RWPE2 (cell line): ENCODE results near the gene PIGX.
A peak's percentile ranks its signal among the peaks of the same experiment; 100 is the strongest.
"Not testable (repeated sequence)": the region's sequence is repeated elsewhere in the genome, so short reads cannot be mapped to it uniquely, and the experiment has no call there.

Experiments
- ATAC-seq: fragments of 200-7000 bp; cut with Tn5 transposase; 3 replicates; pipeline ENCODE4 v1.9.1; 2021; ENCODE audit warnings: low read depth
- DNase-seq: peaks from one replicate; pipeline ENCODE4 v3.0.0-alpha.2; 2020; ENCODE audit warnings: low spot score
- H3K27ac ChIP-seq: fragments of 450-650 bp; 2 replicates; pipeline ENCODE4 v1.5.1; 2017; ENCODE audit warnings: mild to moderate bottlenecking; ENCODE audit not compliant: poor library complexity, severe bottlenecking
- H3K27me3 ChIP-seq: fragments of 250-450 bp; sonication (Bioruptor Pico); 2 replicates; pipeline ENCODE4 v1.5.1; 2021; ENCODE audit warnings: mild to moderate bottlenecking, moderate library complexity; ENCODE audit not compliant: insufficient read depth, poor library complexity, severe bottlenecking
- H3K36me3 ChIP-seq: fragments of 250-450 bp; sonication (Bioruptor Pico); 2 replicates; pipeline ENCODE4 v1.5.1; 2020; ENCODE audit warnings: low read depth, mild to moderate bottlenecking, moderate library complexity
- H3K4me1 ChIP-seq: fragments of 250-450 bp; sonication (Bioruptor Pico); 2 replicates; pipeline ENCODE4 v1.5.1; 2021; ENCODE audit warnings: mild to moderate bottlenecking, moderate library complexity; ENCODE audit not compliant: insufficient read depth, poor library complexity, severe bottlenecking
- H3K4me3 ChIP-seq: fragments of 250-450 bp; sonication (Bioruptor Pico); 2 replicates; pipeline ENCODE4 v1.5.1; 2021; ENCODE audit warnings: mild to moderate bottlenecking, moderate library complexity; ENCODE audit not compliant: severe bottlenecking
- H3K9me3 ChIP-seq: fragments of 250-450 bp; sonication (Bioruptor Pico); 2 replicates; pipeline ENCODE4 v1.5.1; 2021; ENCODE audit warnings: mild to moderate bottlenecking, moderate library complexity; ENCODE audit not compliant: severe bottlenecking
- TF ChIP-seq, protein P1 (sequence below): fragments of 450-650 bp; IDR thresholded peaks from one replicate; pipeline ENCODE4 v1.5.1; 2017; ENCODE audit warnings: mild to moderate bottlenecking, moderate library complexity; ENCODE audit not compliant: poor library complexity, severe bottlenecking

Gene PIGX

GRCh38 chr3:196739671-196740480 lies 27.7 kb downstream of the PIGX start, which contains the start of gene PAK2:
Gene PAK2 (plus strand): TSS chr3:196739857. CDS start chr3:196782647, 42,790 bp downstream.
- H3K36me3 ChIP-seq: peaks cover 5% of the 10 kb centered on the region; the same call in 1 of the 2 replicates
- H3K9me3 ChIP-seq: no peaks in the 10 kb centered on the region
- H3K4me1 ChIP-seq: peaks cover 7% of the 10 kb centered on the region
- peak within 1 kb of the TSS; percentile 91 for H3K4me3 ChIP-seq
- ATAC-seq (peak; percentile 90), DNase-seq (peak; percentile 90)
- TF ChIP-seq, protein P1, sequence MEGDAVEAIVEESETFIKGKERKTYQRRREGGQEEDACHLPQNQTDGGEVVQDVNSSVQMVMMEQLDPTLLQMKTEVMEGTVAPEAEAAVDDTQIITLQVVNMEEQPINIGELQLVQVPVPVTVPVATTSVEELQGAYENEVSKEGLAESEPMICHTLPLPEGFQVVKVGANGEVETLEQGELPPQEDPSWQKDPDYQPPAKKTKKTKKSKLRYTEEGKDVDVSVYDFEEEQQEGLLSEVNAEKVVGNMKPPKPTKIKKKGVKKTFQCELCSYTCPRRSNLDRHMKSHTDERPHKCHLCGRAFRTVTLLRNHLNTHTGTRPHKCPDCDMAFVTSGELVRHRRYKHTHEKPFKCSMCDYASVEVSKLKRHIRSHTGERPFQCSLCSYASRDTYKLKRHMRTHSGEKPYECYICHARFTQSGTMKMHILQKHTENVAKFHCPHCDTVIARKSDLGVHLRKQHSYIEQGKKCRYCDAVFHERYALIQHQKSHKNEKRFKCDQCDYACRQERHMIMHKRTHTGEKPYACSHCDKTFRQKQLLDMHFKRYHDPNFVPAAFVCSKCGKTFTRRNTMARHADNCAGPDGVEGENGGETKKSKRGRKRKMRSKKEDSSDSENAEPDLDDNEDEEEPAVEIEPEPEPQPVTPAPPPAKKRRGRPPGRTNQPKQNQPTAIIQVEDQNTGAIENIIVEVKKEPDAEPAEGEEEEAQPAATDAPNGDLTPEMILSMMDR: no peak
- H3K27ac ChIP-seq: peak within 1 kb of the TSS; percentile 85
- H3K27me3 ChIP-seq: no peaks in the 10 kb centered on the region

GRCh38 chr3:196740481-196741248 lies 28.5 kb downstream of the PIGX start:
- Histone ChIP-seq H3K36me3 (peaks cover 5% of the 10 kb centered on the region; the same call in 1 of the 2 replicates), H3K9me3 (no peaks in the 10 kb centered on the region), H3K27ac (peak overlapping the region; percentile 85), H3K4me3 (peak overlapping the region; percentile 91), H3K4me1 (peaks cover 7% of the 10 kb centered on the region), H3K27me3 (no peaks in the 10 kb centered on the region)
- DNase-seq: no peak
- TF ChIP-seq, protein P1: no peak
- ATAC-seq: peak; percentile 15

GRCh38 chr3:196741249-196741889 lies 29.2 kb downstream of the PIGX start:
- Histone ChIP-seq H3K9me3 (no peaks in the 10 kb centered on the region), H3K4me3 (peak overlapping the region; percentile 91), H3K27ac (peak overlapping the region; percentile 85), H3K36me3 (peaks cover 10% of the 10 kb centered on the region; the same call in 1 of the 2 replicates), H3K27me3 (no peaks in the 10 kb centered on the region), H3K4me1 (peaks cover 7% of the 10 kb centered on the region)
- no peak for ATAC-seq
- no peak for DNase-seq
- TF ChIP-seq, protein P1: no peak

- H3K27ac ChIP-seq, H3K9me3 ChIP-seq, ATAC-seq, H3K27me3 ChIP-seq, DNase-seq, H3K4me1 ChIP-seq, H3K4me3 ChIP-seq: not testable (repeated sequence)
- peaks cover 26% of the 10 kb centered on the region for H3K36me3 ChIP-seq
Measured at GRCh38 chr3:196743569-196743968, 31.4 kb downstream of the PIGX start.

DNA sequence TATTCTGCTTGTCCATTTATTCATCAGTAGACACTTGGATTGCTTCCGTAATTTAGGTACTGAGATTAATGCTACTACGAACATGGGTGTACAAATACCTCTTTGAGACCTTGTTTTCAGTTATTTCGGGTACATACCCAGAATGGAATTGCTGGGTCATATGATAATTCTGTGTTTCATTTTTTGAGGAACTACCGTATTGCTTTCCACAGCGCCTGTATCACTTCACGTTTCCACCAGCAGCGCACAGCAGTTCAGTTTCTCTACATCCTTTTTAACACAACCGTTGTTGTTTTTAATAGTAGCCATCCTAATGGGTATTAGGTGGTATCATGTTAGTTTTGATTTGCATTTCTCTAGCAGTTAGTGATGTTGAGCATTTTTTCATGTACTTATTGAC lies 36.9 kb downstream of the PIGX start:
- peaks cover 54% of the 10 kb centered on the region for H3K36me3 ChIP-seq
- no peak for DNase-seq
- no peak overlapping the region for H3K4me3 ChIP-seq
- TF ChIP-seq, protein P1: no peak
- no peak for ATAC-seq
- no peaks in the 10 kb centered on the region for H3K9me3 ChIP-seq
- H3K27me3 ChIP-seq: no peaks in the 10 kb centered on the region
- H3K4me1 ChIP-seq: peaks cover 4% of the 10 kb centered on the region
- H3K27ac ChIP-seq: no peak overlapping the region
